COLO668 (cell line): Measurements from ENCODE around the gene OSBPL3.

Experiments
- DNase-seq: peaks from one replicate; lab custom pipeline; 2025; ENCODE audit not compliant: unreplicated experiment; lab: John Stamatoyannopoulos, UW

The OSBPL3 gene

GRCh38 chr7:24748521-24748920, 231.5 kb downstream of the OSBPL3 start:
- DNase-seq: no peak
